HepG2 (cell line): Measurements from ENCODE around the gene PRPF4. TPM values are rescaled to one million over a fixed set of nuclear protein-coding genes. Genes with fewer than 3 reads are reported as not detected.

ENCODE experiments used
- CREM ChIP-seq, 2 experiments: sonication (generic) in 1 of 2; formaldehyde crosslinking in 1 of 2; IDR thresholded peaks; 2 replicates each; pipeline versions ENCODE4 v1.4.0 to v1.6.1; 2016 to 2020; ENCODE audit warnings: antibody characterized with exemption in 1 of 2, mild to moderate bottlenecking in 1 of 2, missing genetic modification reagents in 1 of 2
- FOSL1 ChIP-seq: sonication (generic); formaldehyde crosslinking; IDR thresholded peaks from 2 replicates; pipeline ENCODE4 v1.9.0; 2021; ENCODE audit warnings: missing genetic modification reagents, borderline replicate concordance
- FOXC1 ChIP-seq: sonication (generic); formaldehyde crosslinking; IDR thresholded peaks from 2 replicates; pipeline ENCODE4 v1.8.0; 2022; ENCODE audit warnings: mild to moderate bottlenecking, missing genetic modification reagents, borderline replicate concordance
- MEF2D ChIP-seq: sonication (generic); formaldehyde crosslinking; IDR thresholded peaks from 2 replicates; pipeline ENCODE4 v1.5.1; 2020; ENCODE audit warnings: mild to moderate bottlenecking, missing genetic modification reagents
- SMYD3 ChIP-seq: sonication (generic); formaldehyde crosslinking; IDR thresholded peaks from 2 replicates; pipeline ENCODE4 v1.8.1; 2023; ENCODE audit warnings: mild to moderate bottlenecking, missing genetic modification reagents
- TFDP2 ChIP-seq: sonication (generic); formaldehyde crosslinking; IDR thresholded peaks from 2 replicates; pipeline ENCODE4 v1.4.0; 2020; ENCODE audit warnings: missing genetic modification reagents
- U2AF2 ChIP-seq: fragments of 200-400 bp; formaldehyde crosslinking; IDR thresholded peaks from 2 replicates; pipeline ENCODE4 v1.6.1; 2017; ENCODE audit warnings: low read depth, mild to moderate bottlenecking, low read length
- ZNF180 ChIP-seq: sonication (generic); formaldehyde crosslinking; IDR thresholded peaks from 2 replicates; pipeline ENCODE4 v1.4.0; 2020; ENCODE audit warnings: low read depth, missing genetic modification reagents, borderline replicate concordance
- ZNF234 ChIP-seq: sonication (generic); formaldehyde crosslinking; conservative IDR thresholded peaks from 2 replicates; pipeline ENCODE4 v1.5.1; 2020; ENCODE audit warnings: mild to moderate bottlenecking, missing genetic modification reagents
- ZNF263 ChIP-seq: sonication (generic); formaldehyde crosslinking; IDR thresholded peaks from 2 replicates; pipeline ENCODE4 v1.4.0; 2020; ENCODE audit warnings: missing genetic modification reagents
- ZNF383 ChIP-seq: sonication (generic); formaldehyde crosslinking; IDR thresholded peaks from 2 replicates; pipeline ENCODE4 v1.4.0; 2020; ENCODE audit warnings: missing genetic modification reagents, mild to moderate bottlenecking, borderline replicate concordance
- ZNF605 ChIP-seq: sonication (generic); formaldehyde crosslinking; IDR thresholded peaks from 2 replicates; pipeline ENCODE4 v1.8.0; 2022; ENCODE audit warnings: mild to moderate bottlenecking, missing genetic modification reagents
- ZNF766 ChIP-seq: sonication (generic); formaldehyde crosslinking; IDR thresholded peaks from 2 replicates; pipeline ENCODE4 v1.5.0; 2020; ENCODE audit warnings: missing genetic modification reagents, borderline replicate concordance
- ZNF770 ChIP-seq: sonication (generic); formaldehyde crosslinking; IDR thresholded peaks from 2 replicates; pipeline ENCODE4 v1.5.0; 2020; ENCODE audit warnings: mild to moderate bottlenecking, missing genetic modification reagents
- polyA plus RNA-seq, 8 experiments: library from polyadenylated mRNA; depleted of rRNA in 3 of 8; stranded (reverse) in 7 of 8; unstranded in 1 of 8; fragments of >200 nt; fragmentation: Illumina TruSeq in 4 of 8; extraction: Trizol in 4 of 8; gene quantifications; 2 replicates each; pipeline versions ENCODE4 v1.2.1 to v1.2.3, GENCODE V29; 2011 to 2016; ENCODE audit warnings: low read depth in 4 of 8, missing spikeins in 1 of 8, mixed read lengths in 1 of 8; ENCODE audit not compliant: insufficient read depth in 1 of 8
- total RNA-seq, 5 experiments: library from RNA; depleted of rRNA; stranded (reverse); fragments of >200 nt; fragmentation: Illumina TruSeq; extraction: Trizol; gene quantifications; 2 replicates each; pipeline ENCODE4 v1.2.3, GENCODE V29; 2016; ENCODE audit warnings: low read depth in 1 of 5
- TF ChIP-seq, protein P1 (sequence below), 2 experiments: sonication (generic) in 1 of 2; formaldehyde crosslinking in 1 of 2; IDR thresholded peaks; 2 replicates each; pipeline versions ENCODE4 v1.4.0 to v1.6.1; 2018 to 2020; ENCODE audit warnings: missing genetic modification reagents in 2 of 2, borderline replicate concordance in 1 of 2, low read depth in 1 of 2, mild to moderate bottlenecking in 1 of 2, missing biosample characterization in 1 of 2
- TF ChIP-seq, protein P2 (sequence below): sonication (generic); formaldehyde crosslinking; conservative IDR thresholded peaks from 2 replicates; pipeline ENCODE4 v1.4.0; 2020; ENCODE audit warnings: mild to moderate bottlenecking, missing genetic modification reagents, moderate library complexity
- TF ChIP-seq, protein P3 (sequence below): IDR thresholded peaks from 2 replicates; pipeline ENCODE4 v1.6.1; 2016

The PRPF4 gene
- total and polyA plus RNA-seq, 2 of the 13 experiments (the other 11 are each of a cell fraction or from before 2014, with no cell fraction given), result 10.3 to 49.0 TPM

GRCh38 chr9:113275157-113276131 lies at the start of gene PRPF4, which contains the start of gene CDC26 (continued):
- 0 out of 2 replicates have a peak, but pooled peaks have one; percentile 28 for TF ChIP-seq ZNF766
- peak; percentile 76; the same call in 1 of the 2 replicates for TF ChIP-seq SMYD3 (CRISPR knock-in tag)
- TF ChIP-seq ZNF180, result peak; percentile 73; the same call in 1 of the 2 replicates
- TF ChIP-seq CREM (IDR thresholded peaks at IDR 0.05), result peak; percentile 99
- TF ChIP-seq CREM (CRISPR knock-in tag; IDR thresholded peaks at IDR 0.05), result 0 out of 2 replicates have a peak, but pooled peaks have one; percentile 51
- TF ChIP-seq MEF2D, result 0 out of 2 replicates have a peak, but pooled peaks have one; percentile 18
- TF ChIP-seq ZNF770 (CRISPR knock-in tag), result no peak
- peak; percentile 14; the same call in 1 of the 2 replicates for TF ChIP-seq FOXC1 (CRISPR knock-in tag)
- TF ChIP-seq ZNF605, result peak; percentile 42
- TF ChIP-seq FOSL1, result no peak
- TF ChIP-seq ZNF234, result no peak
- TF ChIP-seq, protein P1, sequence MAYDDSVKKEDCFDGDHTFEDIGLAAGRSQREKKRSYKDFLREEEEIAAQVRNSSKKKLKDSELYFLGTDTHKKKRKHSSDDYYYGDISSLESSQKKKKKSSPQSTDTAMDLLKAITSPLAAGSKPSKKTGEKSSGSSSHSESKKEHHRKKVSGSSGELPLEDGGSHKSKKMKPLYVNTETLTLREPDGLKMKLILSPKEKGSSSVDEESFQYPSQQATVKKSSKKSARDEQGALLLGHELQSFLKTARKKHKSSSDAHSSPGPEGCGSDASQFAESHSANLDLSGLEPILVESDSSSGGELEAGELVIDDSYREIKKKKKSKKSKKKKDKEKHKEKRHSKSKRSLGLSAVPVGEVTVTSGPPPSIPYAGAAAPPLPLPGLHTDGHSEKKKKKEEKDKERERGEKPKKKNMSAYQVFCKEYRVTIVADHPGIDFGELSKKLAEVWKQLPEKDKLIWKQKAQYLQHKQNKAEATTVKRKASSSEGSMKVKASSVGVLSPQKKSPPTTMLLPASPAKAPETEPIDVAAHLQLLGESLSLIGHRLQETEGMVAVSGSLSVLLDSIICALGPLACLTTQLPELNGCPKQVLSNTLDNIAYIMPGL (CRISPR knock-in tag; IDR thresholded peaks at IDR 0.05; ENCODE audit: borderline replicate concordance in 1 of 2, low read depth in 1 of 2), result peak; percentile 58 to 89
- TF ChIP-seq, protein P2, sequence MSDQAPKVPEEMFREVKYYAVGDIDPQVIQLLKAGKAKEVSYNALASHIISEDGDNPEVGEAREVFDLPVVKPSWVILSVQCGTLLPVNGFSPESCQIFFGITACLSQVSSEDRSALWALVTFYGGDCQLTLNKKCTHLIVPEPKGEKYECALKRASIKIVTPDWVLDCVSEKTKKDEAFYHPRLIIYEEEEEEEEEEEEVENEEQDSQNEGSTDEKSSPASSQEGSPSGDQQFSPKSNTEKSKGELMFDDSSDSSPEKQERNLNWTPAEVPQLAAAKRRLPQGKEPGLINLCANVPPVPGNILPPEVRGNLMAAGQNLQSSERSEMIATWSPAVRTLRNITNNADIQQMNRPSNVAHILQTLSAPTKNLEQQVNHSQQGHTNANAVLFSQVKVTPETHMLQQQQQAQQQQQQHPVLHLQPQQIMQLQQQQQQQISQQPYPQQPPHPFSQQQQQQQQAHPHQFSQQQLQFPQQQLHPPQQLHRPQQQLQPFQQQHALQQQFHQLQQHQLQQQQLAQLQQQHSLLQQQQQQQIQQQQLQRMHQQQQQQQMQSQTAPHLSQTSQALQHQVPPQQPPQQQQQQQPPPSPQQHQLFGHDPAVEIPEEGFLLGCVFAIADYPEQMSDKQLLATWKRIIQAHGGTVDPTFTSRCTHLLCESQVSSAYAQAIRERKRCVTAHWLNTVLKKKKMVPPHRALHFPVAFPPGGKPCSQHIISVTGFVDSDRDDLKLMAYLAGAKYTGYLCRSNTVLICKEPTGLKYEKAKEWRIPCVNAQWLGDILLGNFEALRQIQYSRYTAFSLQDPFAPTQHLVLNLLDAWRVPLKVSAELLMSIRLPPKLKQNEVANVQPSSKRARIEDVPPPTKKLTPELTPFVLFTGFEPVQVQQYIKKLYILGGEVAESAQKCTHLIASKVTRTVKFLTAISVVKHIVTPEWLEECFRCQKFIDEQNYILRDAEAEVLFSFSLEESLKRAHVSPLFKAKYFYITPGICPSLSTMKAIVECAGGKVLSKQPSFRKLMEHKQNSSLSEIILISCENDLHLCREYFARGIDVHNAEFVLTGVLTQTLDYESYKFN (CRISPR knock-in tag), result peak; percentile 62
- TF ChIP-seq U2AF2, result no peak
- TF ChIP-seq, protein P3, sequence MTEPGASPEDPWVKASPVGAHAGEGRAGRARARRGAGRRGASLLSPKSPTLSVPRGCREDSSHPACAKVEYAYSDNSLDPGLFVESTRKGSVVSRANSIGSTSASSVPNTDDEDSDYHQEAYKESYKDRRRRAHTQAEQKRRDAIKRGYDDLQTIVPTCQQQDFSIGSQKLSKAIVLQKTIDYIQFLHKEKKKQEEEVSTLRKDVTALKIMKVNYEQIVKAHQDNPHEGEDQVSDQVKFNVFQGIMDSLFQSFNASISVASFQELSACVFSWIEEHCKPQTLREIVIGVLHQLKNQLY, result 0 out of 2 replicates have a peak, but pooled peaks have one; percentile 23
- TF ChIP-seq ZNF383 (CRISPR knock-in tag), result 0 out of 2 replicates have a peak, but pooled peaks have one; percentile 42
- TF ChIP-seq ZNF263 (CRISPR knock-in tag), result peak; percentile 66; the same call in 1 of the 2 replicates
- TF ChIP-seq TFDP2 (CRISPR knock-in tag), result peak; percentile 92
